ENCODE measurements around the gene KRTAP4-2. TPM values are rescaled to one million over a fixed set of nuclear protein-coding genes. Genes with fewer than 3 reads are reported as not detected.
"Not testable (repeated sequence)": the region's sequence is repeated elsewhere in the genome, so short reads cannot be mapped to it uniquely, and the experiment has no call there.

Gene KRTAP4-2
- polyA plus RNA-seq, 1 of the 3 experiments (the other 2 are of a cell fraction): not detected

- H3K9me2 ChIP-seq: no peaks in the 10 kb centered on the region
- DNase-seq: no peak
- CTCF ChIA-PET: no interaction called here
- no peaks in the 10 kb centered on the region for H4K20me1 ChIP-seq (ENCODE audit: insufficient read depth)
- H2AFZ ChIP-seq (ENCODE audit: low read depth): no peak overlapping the region
- H3K79me2 ChIP-seq (ENCODE audit: insufficient read depth): no peaks in the 10 kb centered on the region
- H3K4me2 ChIP-seq: no peak overlapping the region
- no peaks in the 10 kb centered on the region for H3K4me1 ChIP-seq (ENCODE audit: control insufficient read depth in 1 of 2, insufficient read depth in 2 of 2, low read depth in 1 of 2, low read length in 1 of 2)
- TF ChIP-seq FOSL2 (IDR thresholded peaks at IDR 0.05; ENCODE audit: borderline replicate concordance, low read depth): no peak
- no peak for TF ChIP-seq NRF1 (IDR thresholded peaks at IDR 0.05; ENCODE audit: low read depth, low read length)
- POLR2A ChIA-PET: no interaction called here
- H3K27me3 ChIP-seq (ENCODE audit: insufficient read depth): no peaks in the 10 kb centered on the region
- 0 out of 2 replicates have a peak, but pooled peaks cover 5% of the 10 kb centered on the region for H3K9me3 ChIP-seq
- H3K36me3 ChIP-seq (replicated peaks in 1 of 2; ENCODE audit: control insufficient read depth in 1 of 2, insufficient read depth in 2 of 2, low read length in 1 of 2): no peaks in the 10 kb centered on the region
- H3K4me3 ChIP-seq (ENCODE audit: low read depth in 2 of 2, low read length in 1 of 2): no peak overlapping the region
- H3K9ac ChIP-seq: no peak overlapping the region
- H3K27ac ChIP-seq (ENCODE audit: low read depth in 2 of 2, low read length in 1 of 2): no peak overlapping the region
- H3F3A ChIP-seq (replicated peaks; ENCODE audit: insufficient read depth): no peaks in the 10 kb centered on the region
Observed at GRCh38 chr17:41141361-41141760, 36.7 kb downstream of the KRTAP4-2 start.

- no peaks in the 10 kb centered on the region for H3K4me1 ChIP-seq (ENCODE audit: control insufficient read depth in 1 of 2, insufficient read depth in 2 of 2, low read depth in 1 of 2, low read length in 1 of 2)
- H3K4me3 ChIP-seq (ENCODE audit: low read depth in 2 of 2, low read length in 1 of 2): no peak within 1 kb of the TSS
Observed at GRCh38 chr17:41140360-41141131, 37.5 kb downstream of the KRTAP4-2 start, which contains the start of gene KRTAP4-6. Gene KRTAP4-6 (minus strand): TSS chr17:41140544. CDS start chr17:41140487, 57 bp downstream.

GRCh38 chr17:41139865-41140264 is 38.2 kb downstream of the KRTAP4-2 start:
- CTCF ChIA-PET; H3K79me2 ChIP-seq (ENCODE audit: insufficient read depth); H3K9me2 ChIP-seq; DNase-seq; POLR2A ChIA-PET; H3K4me3 ChIP-seq (ENCODE audit: low read depth in 2 of 2, low read length in 1 of 2); H3K4me1 ChIP-seq (ENCODE audit: control insufficient read depth in 1 of 2, insufficient read depth in 2 of 2, low read depth in 1 of 2, low read length in 1 of 2); H3K27me3 ChIP-seq (ENCODE audit: insufficient read depth); H3K4me2 ChIP-seq; H3F3A ChIP-seq (replicated peaks; ENCODE audit: insufficient read depth); H3K36me3 ChIP-seq (replicated peaks in 1 of 2; ENCODE audit: control insufficient read depth in 1 of 2, insufficient read depth in 2 of 2, low read length in 1 of 2); H2AFZ ChIP-seq (ENCODE audit: low read depth); H3K9me3 ChIP-seq; H4K20me1 ChIP-seq (ENCODE audit: insufficient read depth); H3K9ac ChIP-seq; H3K27ac ChIP-seq (ENCODE audit: low read depth in 2 of 2, low read length in 1 of 2): not testable (repeated sequence)
- WGBS (ENCODE audit: low lambda C conversion rate): 32% methylated on average over 9 of the region's 12 CpGs

More at GRCh38 chr17:41140360-41141131, 37.5 kb downstream of the KRTAP4-2 start, which contains the start of gene KRTAP4-6:
- no peak for TF ChIP-seq REST (IDR thresholded peaks at IDR 0.05; ENCODE audit: low read depth, low read length)
- Histone ChIP-seq H3K27me3 (ENCODE audit: insufficient read depth) (no peaks in the 10 kb centered on the region), H3K79me2 (ENCODE audit: insufficient read depth) (no peaks in the 10 kb centered on the region), H3K9me3 (0 out of 2 replicates have a peak, but pooled peaks cover 5% of the 10 kb centered on the region), H3K9me2 (no peaks in the 10 kb centered on the region), H3F3A (replicated peaks; ENCODE audit: insufficient read depth) (no peaks in the 10 kb centered on the region), H3K9ac (no peak within 1 kb of the TSS), H4K20me1 (ENCODE audit: insufficient read depth) (no peaks in the 10 kb centered on the region), H3K4me2 (no peak within 1 kb of the TSS), H3K36me3 (replicated peaks in 1 of 2; ENCODE audit: control insufficient read depth in 1 of 2, insufficient read depth in 2 of 2, low read length in 1 of 2) (no peaks in the 10 kb centered on the region), H3K27ac (ENCODE audit: low read depth in 2 of 2, low read length in 1 of 2) (no peak within 1 kb of the TSS), H2AFZ (ENCODE audit: low read depth) (no peak within 1 kb of the TSS)
- no peak for DNase-seq
- WGBS (ENCODE audit: low lambda C conversion rate): 15% methylated on average over 4 of the region's 6 CpGs
- POLR2A ChIA-PET: no interaction called here
- CTCF ChIA-PET: no interaction called here

Data from SK-N-SH (cell line).